Astrocyte of the spinal cord (primary cell): ENCODE results near the gene C14orf119.

Source experiments
- DNase-seq: peaks from one replicate; pipeline ENCODE4 v3.0.0; 2011; ENCODE audit warnings: low read depth, low spot score
- H3K4me3 ChIP-seq: 2 replicates; pipeline ENCODE4 v1.5.1; 2011; ENCODE audit warnings: low read depth, mild to moderate bottlenecking, low read length, moderate library complexity
- in situ Hi-C: cut with HindIII; loops from 2 replicates; pipeline ENCODE4 v1.10.0; 2017; ENCODE audit warnings: low sequenced_read_pairs
- TF ChIP-seq, protein P1 (sequence below): IDR thresholded peaks from 2 replicates; pipeline ENCODE4 v1.5.1; 2012; ENCODE audit warnings: low read depth, mild to moderate bottlenecking, low read length, inconsistent platforms

Gene C14orf119

DNA sequence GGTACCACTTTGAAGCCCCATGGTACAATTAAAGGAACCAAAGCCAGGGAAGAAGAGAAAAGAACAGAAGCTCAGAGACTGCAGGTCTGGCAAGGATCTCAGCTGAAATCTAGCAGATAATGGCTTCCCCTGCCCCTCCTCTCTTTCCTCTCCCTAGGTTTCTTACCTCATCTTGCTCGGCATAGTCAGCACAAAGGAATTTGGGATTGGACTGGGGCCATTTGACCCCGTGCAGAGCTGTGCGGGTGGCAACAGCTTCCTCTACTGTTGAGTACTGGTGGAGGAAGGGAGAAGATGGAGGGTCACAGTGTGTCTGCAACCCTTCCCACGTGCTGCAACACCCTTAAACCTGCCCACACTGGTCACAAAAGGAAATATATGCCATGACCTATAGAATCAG, 33.3 kb upstream of the C14orf119 start:
- DNase-seq = peak; percentile 97
- TF ChIP-seq, protein P1, sequence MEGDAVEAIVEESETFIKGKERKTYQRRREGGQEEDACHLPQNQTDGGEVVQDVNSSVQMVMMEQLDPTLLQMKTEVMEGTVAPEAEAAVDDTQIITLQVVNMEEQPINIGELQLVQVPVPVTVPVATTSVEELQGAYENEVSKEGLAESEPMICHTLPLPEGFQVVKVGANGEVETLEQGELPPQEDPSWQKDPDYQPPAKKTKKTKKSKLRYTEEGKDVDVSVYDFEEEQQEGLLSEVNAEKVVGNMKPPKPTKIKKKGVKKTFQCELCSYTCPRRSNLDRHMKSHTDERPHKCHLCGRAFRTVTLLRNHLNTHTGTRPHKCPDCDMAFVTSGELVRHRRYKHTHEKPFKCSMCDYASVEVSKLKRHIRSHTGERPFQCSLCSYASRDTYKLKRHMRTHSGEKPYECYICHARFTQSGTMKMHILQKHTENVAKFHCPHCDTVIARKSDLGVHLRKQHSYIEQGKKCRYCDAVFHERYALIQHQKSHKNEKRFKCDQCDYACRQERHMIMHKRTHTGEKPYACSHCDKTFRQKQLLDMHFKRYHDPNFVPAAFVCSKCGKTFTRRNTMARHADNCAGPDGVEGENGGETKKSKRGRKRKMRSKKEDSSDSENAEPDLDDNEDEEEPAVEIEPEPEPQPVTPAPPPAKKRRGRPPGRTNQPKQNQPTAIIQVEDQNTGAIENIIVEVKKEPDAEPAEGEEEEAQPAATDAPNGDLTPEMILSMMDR = no peak
- no peak overlapping the region for H3K4me3 ChIP-seq
- in situ Hi-C loops = no loop called here

DNA sequence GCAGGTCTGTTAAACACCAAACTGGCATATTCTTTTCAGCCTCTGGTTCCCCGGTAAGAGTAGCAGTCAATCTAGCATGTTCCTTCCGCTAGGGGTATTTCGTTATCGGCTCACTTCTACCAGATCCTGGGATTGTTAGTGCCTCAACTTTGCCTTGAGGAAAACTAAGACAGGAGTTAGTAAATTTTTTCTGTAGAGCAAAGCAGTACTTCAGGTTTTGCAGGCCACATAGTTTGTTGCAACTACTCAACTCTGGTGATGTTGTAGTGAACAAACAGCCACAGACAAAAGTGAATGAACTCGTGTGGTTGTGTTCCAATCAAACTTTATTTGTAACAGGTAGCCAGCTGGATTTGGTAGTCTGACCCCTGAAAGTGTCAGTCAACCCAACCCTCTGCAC, 31.7 kb upstream of the C14orf119 start:
- in situ Hi-C loops = no loop called here
- H3K4me3 ChIP-seq = no peak overlapping the region
- TF ChIP-seq, protein P1 = no peak
- DNase-seq = no peak

DNA sequence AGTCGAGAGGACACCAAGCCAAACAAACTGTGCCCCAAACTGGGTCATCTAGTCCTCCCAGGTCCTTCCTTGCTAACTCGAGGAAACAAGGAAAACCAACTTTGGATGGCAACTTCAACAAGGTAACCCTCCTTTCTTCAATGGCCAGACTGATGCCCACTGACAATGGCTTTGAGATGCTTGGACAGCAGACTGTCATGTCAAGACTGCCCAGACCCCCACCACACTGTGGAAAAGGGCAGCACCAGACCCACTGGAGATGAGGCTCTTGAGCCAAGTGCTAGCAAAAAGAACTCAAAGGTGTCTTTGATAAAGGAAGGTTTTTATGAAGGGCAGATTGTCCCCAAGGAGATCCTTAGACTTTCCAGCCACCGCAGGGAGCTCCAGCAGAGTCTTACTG, 28.9 kb upstream of the C14orf119 start:
- DNase-seq = no peak
- in situ Hi-C loops = no loop called here
- TF ChIP-seq, protein P1 = no peak
- H3K4me3 ChIP-seq = no peak overlapping the region

DNA sequence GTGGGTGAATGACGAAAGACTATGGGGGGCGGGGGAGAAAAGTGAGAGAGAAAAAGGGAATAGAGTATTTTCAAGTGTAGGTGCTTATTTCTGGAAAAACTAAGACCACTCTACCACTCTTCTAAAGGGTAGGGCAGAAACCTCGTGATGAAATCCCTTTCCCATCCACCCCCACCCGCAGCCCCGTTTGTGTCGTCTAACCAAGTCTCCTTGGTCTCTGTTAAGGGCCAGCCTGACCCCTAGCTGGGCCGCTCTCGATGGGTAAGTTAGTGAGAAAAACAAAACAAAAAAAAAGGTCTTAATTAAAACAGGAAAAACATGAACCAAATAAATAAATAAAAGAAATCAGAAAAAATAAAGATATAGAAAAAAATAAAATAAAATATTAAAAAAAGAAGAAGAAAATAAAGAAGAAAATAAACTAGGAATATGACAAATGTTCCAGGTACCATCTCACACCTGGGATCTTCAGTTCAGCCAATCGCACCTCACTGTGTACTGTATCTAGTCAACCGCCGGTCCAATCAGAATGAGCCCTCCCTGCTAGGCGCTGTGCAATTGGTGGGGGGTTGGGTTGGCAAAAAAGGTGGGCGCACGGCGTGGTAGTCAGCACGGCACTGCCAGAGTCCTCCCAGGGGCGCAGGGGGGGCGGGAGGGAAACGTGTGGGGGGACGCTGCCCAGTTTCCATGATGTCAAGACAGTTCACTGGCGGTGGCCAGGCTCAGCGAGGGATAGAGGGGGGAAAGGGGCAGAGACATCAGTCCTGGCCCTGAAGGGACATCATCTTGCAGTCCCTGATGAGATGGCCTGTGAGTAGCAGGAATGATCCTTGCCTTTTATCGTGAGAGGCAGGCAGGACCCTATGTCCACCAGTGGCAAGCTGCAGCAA, 28.2 kb upstream of the C14orf119 start:
- no peak for DNase-seq
- TF ChIP-seq, protein P1 = no peak
- in situ Hi-C loops = no loop called here
- no peak overlapping the region for H3K4me3 ChIP-seq

DNA sequence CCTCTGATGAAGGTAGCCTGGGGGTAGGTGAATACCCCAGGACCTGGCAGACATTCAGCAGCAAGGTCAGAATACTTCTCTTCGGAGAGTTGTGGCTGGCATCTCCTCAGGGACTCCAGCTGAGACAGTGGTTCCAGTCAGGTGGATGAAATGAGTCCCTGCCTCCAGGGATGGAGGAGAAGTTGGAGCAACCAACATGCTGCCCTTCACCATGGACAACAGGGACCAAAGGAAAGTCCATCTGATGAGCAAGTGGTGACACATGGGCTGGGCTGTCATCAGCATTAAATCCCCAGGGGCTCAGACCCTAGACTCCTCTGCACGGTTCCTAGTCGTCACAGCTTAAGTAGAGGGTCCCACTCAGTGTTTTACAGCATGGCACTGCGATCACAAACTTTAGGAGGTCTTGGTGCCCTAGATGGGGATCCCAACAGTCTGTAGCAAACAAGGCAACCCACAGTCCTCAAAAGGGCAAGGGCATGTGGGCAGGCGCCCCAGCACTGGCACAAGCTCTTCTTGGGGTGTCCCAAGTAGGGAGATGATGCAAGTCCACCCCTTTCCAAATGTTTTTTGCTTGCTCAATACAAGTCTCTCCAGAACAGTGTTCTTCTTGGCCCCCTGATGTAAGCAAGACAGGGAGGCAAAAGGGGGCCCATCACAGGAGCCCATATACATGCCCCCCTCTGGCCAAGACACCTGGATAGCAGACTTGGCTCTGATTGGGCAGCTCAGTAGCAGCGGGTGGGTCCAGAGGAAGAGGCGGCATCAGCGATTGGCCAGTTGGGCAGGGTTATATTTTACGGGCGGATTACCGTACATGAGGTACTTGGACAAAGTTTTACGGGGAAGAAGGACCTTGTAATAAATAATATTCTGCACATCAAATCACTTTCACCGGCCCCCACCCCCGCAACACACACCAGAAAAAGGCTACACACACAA, 27.2 kb upstream of the C14orf119 start:
- no peak for DNase-seq
- in situ Hi-C loops = no loop called here
- TF ChIP-seq, protein P1 = no peak
- peak overlapping the region; percentile 8 for H3K4me3 ChIP-seq

DNA sequence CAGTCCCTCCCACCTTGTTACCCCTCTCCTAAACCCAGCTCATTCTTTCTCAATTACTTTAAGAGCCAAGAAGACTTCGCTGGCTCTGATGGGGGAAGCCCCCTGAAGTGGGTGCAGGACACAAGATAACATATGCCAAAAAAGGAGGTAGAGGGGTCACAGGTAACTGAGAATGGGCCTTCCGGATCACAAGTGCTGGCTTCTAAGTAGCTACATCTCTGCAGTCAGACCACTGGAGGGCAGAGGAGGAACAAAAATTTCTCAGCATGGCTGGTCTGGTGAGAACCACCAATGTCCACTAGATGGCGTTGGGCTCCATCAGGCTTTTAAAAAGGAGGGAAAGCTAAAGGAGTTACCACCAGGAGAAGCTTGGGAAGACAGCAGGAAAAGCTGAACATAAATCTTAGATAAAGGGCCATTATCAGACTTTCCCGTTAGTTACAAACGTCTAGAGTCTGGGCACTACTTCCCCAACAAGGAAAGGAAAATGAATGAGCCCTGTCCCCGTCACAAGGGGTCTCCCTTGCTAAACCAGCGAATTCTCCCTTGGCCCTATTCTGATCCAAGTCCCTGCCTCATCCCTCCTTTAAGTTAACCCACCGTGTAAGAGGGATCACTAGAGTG, 26.4 kb upstream of the C14orf119 start:
- TF ChIP-seq, protein P1 = peak; percentile 99
- in situ Hi-C loops = no loop called here
- peak overlapping the region; percentile 8 for H3K4me3 ChIP-seq
- DNase-seq = peak; percentile 92
